GM12878 (cell line): ENCODE measurements around the gene TCF25.

Experiments used
- CEBPB ChIP-seq, 2 experiments: fragments of 150-350 bp in 1 of 2; IDR thresholded peaks; 2 replicates each; pipeline ENCODE4 v1.6.1; 2012 to 2014; ENCODE audit warnings: low read depth in 2 of 2, low read length in 2 of 2, borderline replicate concordance in 1 of 2, inconsistent platforms in 1 of 2
- CHD2 ChIP-seq: IDR thresholded peaks from 2 replicates; pipeline ENCODE4 v1.6.1; 2011; ENCODE audit warnings: low read depth, low read length, improper control_type of control experiment, borderline replicate concordance
- EZH2 ChIP-seq: IDR thresholded peaks from 2 replicates; pipeline ENCODE4 v1.6.1; 2012; ENCODE audit warnings: low read depth, mild to moderate bottlenecking, control low read depth, inconsistent platforms, low read length, borderline replicate concordance; ENCODE audit not compliant: control insufficient read depth
- KAT2A ChIP-seq: conservative IDR thresholded peaks from 2 replicates; pipeline ENCODE4 v1.6.1; 2011; ENCODE audit warnings: low read depth, low read length; ENCODE audit not compliant: control insufficient read depth
- NFIC ChIP-seq: IDR thresholded peaks from 2 replicates; pipeline ENCODE4 v1.6.1; 2012; ENCODE audit warnings: low read depth, mild to moderate bottlenecking, inconsistent platforms, low read length, moderate library complexity
- POLR2A ChIP-seq: IDR thresholded peaks from 2 replicates; pipeline ENCODE4 v1.6.1; 2011; ENCODE audit warnings: low read depth, mild to moderate bottlenecking, low read length
- POLR2AphosphoS5 ChIP-seq: IDR thresholded peaks from 2 replicates; pipeline ENCODE4 v1.6.1; 2011; ENCODE audit warnings: mild to moderate bottlenecking, low read length, inconsistent platforms
- YBX1 ChIP-seq: fragments of 450-650 bp; IDR thresholded peaks from 2 replicates; pipeline ENCODE4 v1.6.1; 2016; ENCODE audit warnings: antibody characterized with exemption
- TF ChIP-seq, protein P1 (sequence below), 3 experiments: IDR thresholded peaks in 2 of 3; conservative IDR thresholded peaks in 1 of 3; 2 replicates each; pipeline ENCODE4 v1.5.1; 2011; ENCODE audit warnings: low read depth in 3 of 3, low read length in 3 of 3, mild to moderate bottlenecking in 3 of 3, control low read depth in 2 of 3, moderate library complexity in 2 of 3, inconsistent platforms in 1 of 3, mixed read lengths in 1 of 3; ENCODE audit not compliant: control insufficient read depth in 2 of 3, insufficient read depth in 1 of 3; ENCODE audit errors: extremely low read depth in 1 of 3

DNA sequence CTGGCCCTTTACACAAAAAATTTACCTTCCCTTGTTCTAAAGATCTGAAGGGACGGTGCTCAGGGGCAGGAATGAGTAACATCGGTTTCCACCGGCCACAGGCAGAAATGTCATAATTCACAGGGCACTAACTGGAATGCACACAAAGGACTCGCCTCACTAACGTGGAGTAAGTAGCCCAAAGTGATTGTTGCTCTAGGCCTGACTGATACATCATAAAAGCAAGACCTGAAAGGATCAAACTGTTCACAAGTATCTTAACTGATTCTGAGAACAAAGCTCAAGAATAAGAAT lies 8.9 kb upstream of the TCF25 start:
- TF ChIP-seq YBX1 (no peak), POLR2AphosphoS5 (no peak), CEBPB (IDR thresholded peaks at IDR 0.05; ENCODE audit: borderline replicate concordance in 1 of 2, low read depth in 2 of 2, low read length in 2 of 2) (no peak), NFIC (no peak), POLR2A (no peak), KAT2A (no peak), CHD2 (no peak), EZH2 (no peak)
- TF ChIP-seq, protein P1, sequence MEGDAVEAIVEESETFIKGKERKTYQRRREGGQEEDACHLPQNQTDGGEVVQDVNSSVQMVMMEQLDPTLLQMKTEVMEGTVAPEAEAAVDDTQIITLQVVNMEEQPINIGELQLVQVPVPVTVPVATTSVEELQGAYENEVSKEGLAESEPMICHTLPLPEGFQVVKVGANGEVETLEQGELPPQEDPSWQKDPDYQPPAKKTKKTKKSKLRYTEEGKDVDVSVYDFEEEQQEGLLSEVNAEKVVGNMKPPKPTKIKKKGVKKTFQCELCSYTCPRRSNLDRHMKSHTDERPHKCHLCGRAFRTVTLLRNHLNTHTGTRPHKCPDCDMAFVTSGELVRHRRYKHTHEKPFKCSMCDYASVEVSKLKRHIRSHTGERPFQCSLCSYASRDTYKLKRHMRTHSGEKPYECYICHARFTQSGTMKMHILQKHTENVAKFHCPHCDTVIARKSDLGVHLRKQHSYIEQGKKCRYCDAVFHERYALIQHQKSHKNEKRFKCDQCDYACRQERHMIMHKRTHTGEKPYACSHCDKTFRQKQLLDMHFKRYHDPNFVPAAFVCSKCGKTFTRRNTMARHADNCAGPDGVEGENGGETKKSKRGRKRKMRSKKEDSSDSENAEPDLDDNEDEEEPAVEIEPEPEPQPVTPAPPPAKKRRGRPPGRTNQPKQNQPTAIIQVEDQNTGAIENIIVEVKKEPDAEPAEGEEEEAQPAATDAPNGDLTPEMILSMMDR (IDR thresholded peaks at IDR 0.05 in 2 of 3, conservative IDR thresholded peaks at IDR 0.05 in 1 of 3; ENCODE audit: control insufficient read depth in 2 of 3, extremely low read depth in 1 of 3, insufficient read depth in 1 of 3, low read depth in 3 of 3, low read length in 3 of 3): no peak
